CD4-positive, alpha-beta T cell treated with Interleukin-6 for 4 hours (primary cell): Measurements from ENCODE around the gene KREMEN2.
"Not testable (repeated sequence)": the region's sequence is repeated elsewhere in the genome, so short reads cannot be mapped to it uniquely, and the experiment has no call there.

ENCODE experiments used
- DNase-seq: peaks from one replicate; pipeline ENCODE4 v3.0.0-alpha.2; 2020; ENCODE audit warnings: mixed read lengths

Gene KREMEN2

GRCh38 chr16:2963723-2964474 lies at the start of gene KREMEN2:
Gene KREMEN2, plus strand, starts transcription at chr16:2964275. Its CDS starts 246 bp downstream, at chr16:2964521.
- peak; percentile 36 for DNase-seq

GRCh38 chr16:2915196-2915929 lies 48.7 kb upstream of the KREMEN2 start:
- DNase-seq: no peak

- peak; percentile 67 for DNase-seq
Measured at GRCh38 chr16:2919511-2920255, 44.4 kb upstream of the KREMEN2 start.

GRCh38 chr16:2923481-2923880 lies 40.6 kb upstream of the KREMEN2 start:
- no peak for DNase-seq

GRCh38 chr16:2924901-2925755 lies 38.9 kb upstream of the KREMEN2 start:
- DNase-seq: no peak

GRCh38 chr16:2925951-2926649 lies 38.0 kb upstream of the KREMEN2 start:
- no peak for DNase-seq

- no peak for DNase-seq
Measured at GRCh38 chr16:2926650-2926999, 37.5 kb upstream of the KREMEN2 start.

GRCh38 chr16:2927010-2927646 lies 36.9 kb upstream of the KREMEN2 start:
- DNase-seq: peak; percentile 89

GRCh38 chr16:2928151-2928550 lies 35.9 kb upstream of the KREMEN2 start:
- not testable (repeated sequence) for DNase-seq

GRCh38 chr16:2928796-2929195 lies 35.3 kb upstream of the KREMEN2 start:
- DNase-seq: no peak

- DNase-seq: no peak
Measured at GRCh38 chr16:2929693-2930092, 34.4 kb upstream of the KREMEN2 start.

GRCh38 chr16:2930236-2930635 lies 33.8 kb upstream of the KREMEN2 start:
- DNase-seq: no peak

- DNase-seq: not testable (repeated sequence)
Measured at GRCh38 chr16:2931231-2931914, 32.7 kb upstream of the KREMEN2 start.

- DNase-seq: no peak
Measured at GRCh38 chr16:2933136-2933535, 30.9 kb upstream of the KREMEN2 start.

GRCh38 chr16:2933701-2934100 lies 30.4 kb upstream of the KREMEN2 start:
- DNase-seq: no peak

GRCh38 chr16:2934450-2934849 lies 29.6 kb upstream of the KREMEN2 start:
- DNase-seq: no peak

GRCh38 chr16:2936436-2937011 lies 27.6 kb upstream of the KREMEN2 start:
- no peak for DNase-seq

- DNase-seq: no peak
Measured at GRCh38 chr16:2937170-2937569, 26.9 kb upstream of the KREMEN2 start.

GRCh38 chr16:2938206-2938605 lies 25.9 kb upstream of the KREMEN2 start:
- DNase-seq: no peak

- no peak for DNase-seq
Measured at GRCh38 chr16:2939968-2940367, 24.1 kb upstream of the KREMEN2 start.
